GM18507 (cell line): ENCODE measurements around the gene KLHL12.
A peak's percentile ranks its signal among the peaks of the same experiment; 100 is the strongest.

ENCODE experiments used
- DNase-seq: peaks from one replicate; pipeline ENCODE4 v3.0.0; 2011; ENCODE audit warnings: low read depth; ENCODE audit not compliant: insufficient read length; ENCODE audit errors: extremely low spot score
- FAIRE-seq: peaks from 2 replicates; lab custom pipeline; 2011; peaks lifted over from hg19 to GRCh38; lab: Jason Lieb, UNC

Gene KLHL12

GRCh38 chr1:202926581-202927491 is at the start of gene KLHL12:
KLHL12 (minus strand) TSS chr1:202927234; CDS start chr1:202925162, 2,072 bp downstream.
- FAIRE-seq = peak; percentile 98

GRCh38 chr1:202976633-202977032 is 49.6 kb upstream of the KLHL12 start:
- no peak for FAIRE-seq
- DNase-seq = no peak

More at GRCh38 chr1:202926581-202927491, at the start of gene KLHL12:
- peak; percentile 98 for DNase-seq

GRCh38 chr1:202974856-202975255 is 47.8 kb upstream of the KLHL12 start:
- DNase-seq (no peak), FAIRE-seq (no peak)

GRCh38 chr1:202972046-202972445 is 45.0 kb upstream of the KLHL12 start:
- FAIRE-seq (no peak), DNase-seq (no peak)

- FAIRE-seq (peak; percentile 49), DNase-seq (peak; percentile 35)
Observed at GRCh38 chr1:202968895-202969295, 41.9 kb upstream of the KLHL12 start.

- DNase-seq = no peak
- FAIRE-seq = no peak
Observed at GRCh38 chr1:202968351-202968750, 41.3 kb upstream of the KLHL12 start.

- no peak for DNase-seq
Observed at GRCh38 chr1:202967684-202968281, 40.7 kb upstream of the KLHL12 start.

GRCh38 chr1:202966006-202966898 is 39.2 kb upstream of the KLHL12 start:
- DNase-seq = no peak
- no peak for FAIRE-seq

More at GRCh38 chr1:202967684-202968281, 40.7 kb upstream of the KLHL12 start:
- no peak for FAIRE-seq

GRCh38 chr1:202965422-202965821 is 38.4 kb upstream of the KLHL12 start:
- no peak for DNase-seq
- FAIRE-seq = no peak

- FAIRE-seq (no peak), DNase-seq (no peak)
Observed at GRCh38 chr1:202964791-202965410, 37.9 kb upstream of the KLHL12 start.

GRCh38 chr1:202961220-202961880 is 34.3 kb upstream of the KLHL12 start:
- FAIRE-seq (no peak), DNase-seq (no peak)

- DNase-seq = no peak
- no peak for FAIRE-seq
Observed at GRCh38 chr1:202959276-202959620, 32.2 kb upstream of the KLHL12 start.

- no peak for FAIRE-seq
- DNase-seq = no peak
Observed at GRCh38 chr1:202958544-202959275, 31.7 kb upstream of the KLHL12 start.

- FAIRE-seq (peak; percentile 81), DNase-seq (peak; percentile 96)
Observed at GRCh38 chr1:202957733-202958543, 30.9 kb upstream of the KLHL12 start, which contains the start of gene ADIPOR1. ADIPOR1 (minus strand) TSS chr1:202958312; CDS start chr1:202951070, 7,242 bp downstream.

GRCh38 chr1:202956969-202957368 is 29.9 kb upstream of the KLHL12 start:
- no peak for FAIRE-seq

GRCh38 chr1:202954057-202954745 is 27.2 kb upstream of the KLHL12 start:
- DNase-seq (no peak), FAIRE-seq (no peak)

More at GRCh38 chr1:202956969-202957368, 29.9 kb upstream of the KLHL12 start:
- no peak for DNase-seq

- no peak for FAIRE-seq
- no peak for DNase-seq
Observed at GRCh38 chr1:202953392-202953791, 26.4 kb upstream of the KLHL12 start.
